Testis (tissue), 3 donors: ENCODE results near the gene PDGFC. TPM values are rescaled to one million over a fixed set of nuclear protein-coding genes. Genes with fewer than 3 reads are reported as not detected.

ENCODE experiments used
- DNase-seq: peaks from one replicate; pipeline ENCODE4 v3.0.0-alpha.2; 2019
- H3K27ac ChIP-seq, 2 donors: fragments of 200-600 bp; sonication (generic); one replicate each; pipeline ENCODE4 v1.5.1; 2019
- H3K27me3 ChIP-seq: fragments of 200-600 bp; sonication (generic); one replicate; pipeline ENCODE4 v1.5.1; 2019
- H3K36me3 ChIP-seq: fragments of 200-600 bp; sonication (generic); one replicate; pipeline ENCODE4 v1.5.1; 2017; ENCODE audit warnings: low read depth; ENCODE audit errors: missing control alignments
- H3K4me1 ChIP-seq: fragments of 200-600 bp; sonication (generic); one replicate; pipeline ENCODE4 v1.5.1; 2019
- H3K4me3 ChIP-seq, 2 donors: fragments of 200-600 bp; sonication (generic); one replicate each; pipeline ENCODE4 v1.5.1; 2017 to 2019
- H3K9me3 ChIP-seq: fragments of 200-600 bp; sonication (generic); one replicate; pipeline ENCODE4 v1.5.1; 2017
- CTCF ChIP-seq, 3 experiments: fragments of 450-650 bp in 2 of 3; fragments of 200-600 bp in 1 of 3; sonication (generic) in 1 of 3; IDR thresholded peaks; one replicate each; pipeline ENCODE4 v1.5.1; 2016 to 2019; ENCODE audit warnings: antibody characterized with exemption in 3 of 3, mild to moderate bottlenecking in 2 of 3, moderate library complexity in 1 of 3
- POLR2A ChIP-seq: fragments of 450-650 bp; IDR thresholded peaks from one replicate; pipeline ENCODE4 v1.6.1; 2017; ENCODE audit warnings: antibody characterized with exemption, mild to moderate bottlenecking, moderate library complexity
- WGBS, 2 donors: methylation state at CpG; one replicate each; pipeline ENCODE4 v1.1.5; 2018; 5-methylcytosine and 5-hydroxymethylcytosine counted together
- intact Hi-C: fragments of 100-400 bp; cut with DNase I; formaldehyde crosslinking; loops from one replicate; pipeline ENCODE4 v1.15.1; 2023; ENCODE audit warnings: low total_unique reads
- polyA plus RNA-seq: library from polyadenylated mRNA; stranded (reverse); fragments of 350-450 nt; fragmentation: Illumina TruSeq; extraction: RNeasy Lipid Tissue Mini Kit (QIAGEN cat#74804); gene quantifications from one replicate; pipeline ENCODE4 v1.2.3, GENCODE V29; 2014; ENCODE audit warnings: low read depth, low replicate concordance; ENCODE audit not compliant: insufficient read depth
- total RNA-seq, 2 donors: library from RNA; depleted of rRNA; stranded (reverse); fragments of >200 nt; gene quantifications; one replicate each; pipeline ENCODE4 v1.2.3, GENCODE V29; 2016

The PDGFC gene
- total and polyA plus RNA-seq, 3 donors from 2014 or later, result 7.8 to 13.8 (median 9.4) TPM

DNA sequence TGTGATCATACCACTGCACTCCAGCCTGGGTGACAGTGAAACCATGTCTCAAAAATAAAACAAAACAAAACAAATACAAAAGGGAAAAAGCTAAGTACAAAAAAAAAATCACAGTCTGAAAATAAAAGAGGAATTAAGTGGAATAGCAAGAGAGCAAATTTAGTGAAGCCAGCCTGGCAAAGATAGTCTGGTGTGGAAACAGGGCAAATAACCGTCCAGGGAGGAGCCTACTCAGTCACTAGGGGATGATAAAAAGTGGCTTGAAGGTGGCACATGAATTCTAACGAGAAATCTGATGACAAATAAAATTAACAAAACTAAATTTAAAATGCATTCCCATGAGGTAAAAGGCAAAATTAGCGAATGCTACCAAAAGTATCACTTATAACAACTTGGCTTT, 8.2 kb downstream of the PDGFC start:
- TF ChIP-seq CTCF (IDR thresholded peaks at IDR 0.05) (no peak), POLR2A (no peak)
- Histone ChIP-seq H3K9me3 (no peaks in the 10 kb centered on the region), H3K27ac (no peak overlapping the region), H3K4me1 (no peaks in the 10 kb centered on the region), H3K4me3 (no peak overlapping the region), H3K36me3 (no peaks in the 10 kb centered on the region), H3K27me3 (no peaks in the 10 kb centered on the region)
- DNase-seq, result no peak
- WGBS, 2 donors, result 81 to 91% methylated on average over 3 of the region's 3 CpGs
- intact Hi-C loops, result no loop called here

GRCh38 chr4:156962528-156962974, 9.0 kb downstream of the PDGFC start:
- peak; percentile 45 for DNase-seq
- 44 to 55% methylated on average over 3 of the region's 3 CpGs for WGBS, 2 donors
- H3K36me3 ChIP-seq, result no peaks in the 10 kb centered on the region
- no peaks in the 10 kb centered on the region for H3K9me3 ChIP-seq
- no peaks in the 10 kb centered on the region for H3K27me3 ChIP-seq
- TF ChIP-seq POLR2A, result no peak
- no peak for TF ChIP-seq CTCF (IDR thresholded peaks at IDR 0.05)
- no peak overlapping the region for H3K4me3 ChIP-seq
- H3K4me1 ChIP-seq, result no peaks in the 10 kb centered on the region
- H3K27ac ChIP-seq, result no peak overlapping the region
- intact Hi-C loops, result no loop called here

DNA sequence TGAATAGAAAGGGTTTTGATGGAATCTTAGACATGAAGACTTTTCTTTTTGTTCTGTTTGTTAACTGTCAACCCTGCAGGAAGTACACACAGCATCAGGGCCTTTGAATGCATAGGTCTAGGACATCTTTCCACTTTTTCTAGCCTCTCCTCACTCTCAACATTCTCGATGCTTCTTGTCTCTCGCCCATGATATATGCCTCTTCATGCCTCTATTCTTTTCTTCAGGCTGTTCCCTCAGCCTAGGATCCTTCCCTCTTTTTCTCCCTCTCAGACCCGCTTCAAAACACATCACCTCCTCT, 9.6 kb downstream of the PDGFC start:
- H3K4me1 ChIP-seq, result no peaks in the 10 kb centered on the region
- DNase-seq, result no peak
- WGBS, 2 donors, result 80 to 88% methylated on average over 3 of the region's 3 CpGs
- H3K27ac ChIP-seq, result no peak overlapping the region
- TF ChIP-seq POLR2A (no peak), CTCF (IDR thresholded peaks at IDR 0.05) (no peak)
- H3K9me3 ChIP-seq, result no peaks in the 10 kb centered on the region
- no peak overlapping the region for H3K4me3 ChIP-seq
- H3K27me3 ChIP-seq, result no peaks in the 10 kb centered on the region
- no peaks in the 10 kb centered on the region for H3K36me3 ChIP-seq
- intact Hi-C loops, result no loop called here

- 82 to 86% methylated on average over 9 of the region's 9 CpGs for WGBS, 2 donors
- Histone ChIP-seq H3K27me3 (no peaks in the 10 kb centered on the region), H3K9me3 (no peaks in the 10 kb centered on the region), H3K27ac (no peak overlapping the region), H3K36me3 (no peaks in the 10 kb centered on the region), H3K4me3 (no peak overlapping the region), H3K4me1 (no peaks in the 10 kb centered on the region)
- intact Hi-C loops, result no loop called here
- no peak for TF ChIP-seq CTCF (IDR thresholded peaks at IDR 0.05)
- TF ChIP-seq POLR2A, result no peak
- no peak for DNase-seq
These were observed 10.2 kb downstream of the PDGFC start for GRCh38 chr4:156961196-156962057.

DNA sequence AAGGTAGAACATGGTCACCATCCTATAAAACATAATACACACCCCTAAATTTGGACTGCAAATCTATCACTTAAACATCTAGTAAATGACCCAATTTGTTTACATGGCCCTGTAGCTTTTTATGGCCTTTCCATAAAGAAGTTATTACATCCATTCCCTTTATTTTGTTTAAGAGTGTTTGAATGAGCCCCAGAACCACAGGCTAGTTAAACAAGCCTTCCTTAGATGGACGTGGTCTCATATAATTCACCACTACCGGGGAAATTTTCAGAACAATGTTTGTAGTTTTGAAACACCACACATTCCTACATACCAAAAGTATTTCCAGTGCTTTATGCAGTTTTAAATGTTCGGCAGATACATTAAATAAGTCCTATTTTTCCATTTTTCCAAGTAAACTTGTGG, 12.3 kb downstream of the PDGFC start:
- no peak overlapping the region for H3K27ac ChIP-seq
- WGBS, 2 donors, result 92 to 93% methylated on average over 3 of the region's 3 CpGs
- no peak overlapping the region for H3K4me3 ChIP-seq
- H3K36me3 ChIP-seq, result no peaks in the 10 kb centered on the region
- H3K4me1 ChIP-seq, result no peaks in the 10 kb centered on the region
- no peak for DNase-seq
- intact Hi-C loops, result no loop called here
- no peaks in the 10 kb centered on the region for H3K27me3 ChIP-seq
- no peaks in the 10 kb centered on the region for H3K9me3 ChIP-seq
- TF ChIP-seq CTCF (IDR thresholded peaks at IDR 0.05) (no peak), POLR2A (no peak)
